HG02763 (cell line): ENCODE measurements around the gene TRIM9.

Experiments
- ATAC-seq: cut with Tn5 transposase; IDR thresholded peaks from one replicate; pipeline ENCODE4 v1.9.1; 2021; ENCODE audit warnings: mild to moderate bottlenecking, moderate library complexity; ENCODE audit not compliant: unreplicated experiment

Gene TRIM9

GRCh38 chr14:51093371-51094281 lies 1.3 kb downstream of the TRIM9 start:
- no peak for ATAC-seq

DNA sequence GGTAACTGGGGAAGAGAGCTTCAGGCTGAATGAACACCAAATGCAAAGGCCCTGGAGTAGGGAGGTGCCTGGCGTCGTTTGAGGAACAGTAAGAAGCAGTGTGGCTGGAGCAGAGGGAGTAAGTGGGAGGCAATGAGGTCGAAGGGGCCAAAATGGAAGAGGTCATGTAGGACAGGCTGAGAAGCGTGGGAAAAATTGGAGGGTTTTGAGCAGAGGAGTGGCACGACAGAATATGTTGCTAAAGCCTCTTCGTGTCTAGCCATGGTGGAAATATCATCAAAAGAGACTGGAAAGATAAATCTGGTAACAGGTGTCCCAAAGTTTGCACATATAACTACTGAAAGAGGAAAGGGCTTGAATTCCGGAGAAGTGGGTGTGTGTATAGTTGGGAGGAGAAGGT lies 1.9 kb downstream of the TRIM9 start:
- no peak for ATAC-seq

GRCh38 chr14:51089278-51089677 lies 5.6 kb downstream of the TRIM9 start:
- no peak for ATAC-seq

- no peak for ATAC-seq
These were observed 7.9 kb downstream of the TRIM9 start for GRCh38 chr14:51087031-51087441.

DNA sequence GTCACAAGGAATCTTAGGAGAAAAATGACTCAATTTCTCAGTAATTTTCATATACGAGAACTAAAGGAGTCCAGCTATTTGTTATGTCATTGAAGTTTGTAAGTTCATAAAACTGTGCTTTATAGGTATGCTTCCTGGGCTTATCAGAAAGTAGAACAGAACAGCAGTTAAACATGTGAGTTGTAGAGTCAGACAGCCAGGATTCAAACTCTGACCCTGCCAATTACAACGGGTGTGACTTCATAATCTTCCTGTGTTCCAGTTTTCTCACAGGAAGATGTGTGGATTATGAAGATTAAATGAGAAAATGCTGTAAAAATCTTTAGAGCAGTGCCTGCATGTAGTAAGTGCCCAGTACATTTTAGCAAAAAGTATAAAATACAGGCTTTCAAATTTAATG lies 8.9 kb downstream of the TRIM9 start:
- ATAC-seq = no peak

DNA sequence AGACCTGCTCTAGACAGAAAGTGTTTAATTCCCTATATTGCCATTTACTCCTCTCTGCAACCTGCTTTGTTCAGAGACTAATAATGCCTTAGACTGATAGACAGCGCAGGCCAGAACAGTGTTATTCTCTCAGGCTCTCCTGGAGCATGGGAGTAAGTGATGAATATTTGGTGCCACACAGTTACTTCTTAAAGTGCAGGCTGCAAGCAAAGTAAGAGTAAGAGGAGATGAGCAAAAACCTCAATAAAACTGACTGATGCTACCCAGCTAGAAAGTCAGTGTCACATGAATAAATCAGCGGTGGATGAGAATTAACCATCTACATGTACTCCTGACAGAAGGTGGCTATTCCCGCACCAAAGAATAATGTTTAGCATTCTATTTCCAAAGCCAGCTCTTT lies 9.9 kb downstream of the TRIM9 start:
- ATAC-seq = no peak

GRCh38 chr14:51084507-51084906 lies 10.4 kb downstream of the TRIM9 start:
- ATAC-seq = no peak

GRCh38 chr14:51082349-51082748 lies 12.6 kb downstream of the TRIM9 start:
- ATAC-seq = no peak

GRCh38 chr14:51081712-51082111 lies 13.2 kb downstream of the TRIM9 start:
- no peak for ATAC-seq

- ATAC-seq = no peak
These were observed 13.7 kb downstream of the TRIM9 start for GRCh38 chr14:51081209-51081608.

DNA sequence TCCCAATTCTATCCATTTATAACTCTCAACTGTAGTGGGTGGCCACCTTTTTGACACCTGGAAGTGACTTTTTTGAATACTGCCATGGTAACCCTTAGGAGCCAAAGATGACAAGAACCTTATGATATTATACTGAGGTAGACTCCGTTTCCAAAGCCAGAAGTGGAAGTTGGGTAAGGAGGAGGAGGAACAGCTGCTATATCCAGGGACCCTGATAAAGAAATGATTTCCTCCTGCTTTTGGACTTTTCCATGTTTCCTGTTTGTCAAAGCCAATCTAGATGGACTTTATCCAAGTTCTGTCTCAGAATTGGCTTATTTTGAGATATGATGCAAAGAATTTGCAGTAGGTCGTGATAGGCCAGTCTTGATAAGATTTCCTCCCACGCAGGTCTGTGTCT lies 14.3 kb downstream of the TRIM9 start:
- ATAC-seq = no peak

DNA sequence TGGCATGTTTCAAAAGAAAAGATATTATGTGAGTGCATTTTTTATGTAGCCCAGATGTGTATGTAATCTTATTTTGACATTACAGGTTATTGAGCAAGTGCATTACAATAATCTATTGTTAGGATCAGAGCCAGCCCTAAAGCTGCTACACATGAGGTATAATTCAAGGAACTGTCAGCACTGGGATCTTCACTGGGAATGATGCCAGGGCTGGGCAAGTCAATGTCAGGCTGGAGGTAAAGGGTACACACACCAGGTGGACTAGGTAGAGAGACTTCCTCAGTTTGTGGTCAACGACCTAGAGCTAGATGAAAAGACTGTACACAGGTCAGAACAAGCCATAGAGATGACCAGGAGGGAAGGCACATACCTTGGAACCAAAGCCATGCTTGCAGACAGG lies 15.4 kb downstream of the TRIM9 start:
- no peak for ATAC-seq

GRCh38 chr14:51079085-51079484 lies 15.8 kb downstream of the TRIM9 start:
- no peak for ATAC-seq

DNA sequence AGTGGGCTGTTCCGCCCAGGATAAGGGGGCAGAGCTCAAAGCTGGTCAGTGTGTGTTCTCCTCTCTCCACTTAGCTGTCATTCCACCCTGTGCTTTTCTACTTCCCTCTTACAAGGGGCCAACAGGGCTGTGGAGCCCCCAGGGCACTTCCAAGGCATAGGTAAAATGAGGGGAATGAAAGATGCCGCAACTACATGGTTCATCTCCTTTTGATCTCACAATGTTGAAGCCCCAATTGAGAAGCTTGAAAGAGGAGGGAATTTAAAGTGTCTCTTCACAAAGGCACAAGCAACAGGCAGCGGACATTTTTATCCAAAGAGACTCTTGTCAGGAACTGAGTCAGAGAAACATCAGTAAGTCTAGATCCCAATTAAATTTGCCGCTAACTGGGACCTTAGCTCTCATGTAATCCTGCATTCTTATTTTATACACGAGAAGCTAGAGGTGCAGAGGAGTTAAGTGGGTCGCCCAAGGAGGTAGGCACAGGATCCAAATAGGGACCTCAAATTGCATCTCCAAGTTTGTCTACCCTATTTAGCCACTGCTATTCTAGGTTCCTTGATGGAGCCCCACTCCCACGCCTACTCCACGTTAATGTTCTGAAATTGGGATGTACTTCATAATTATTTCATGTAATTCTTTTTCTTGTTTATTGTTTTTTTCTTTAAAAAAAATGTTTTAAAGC lies 20.1 kb downstream of the TRIM9 start:
- no peak for ATAC-seq

GRCh38 chr14:51073731-51074130 lies 21.2 kb downstream of the TRIM9 start:
- no peak for ATAC-seq

DNA sequence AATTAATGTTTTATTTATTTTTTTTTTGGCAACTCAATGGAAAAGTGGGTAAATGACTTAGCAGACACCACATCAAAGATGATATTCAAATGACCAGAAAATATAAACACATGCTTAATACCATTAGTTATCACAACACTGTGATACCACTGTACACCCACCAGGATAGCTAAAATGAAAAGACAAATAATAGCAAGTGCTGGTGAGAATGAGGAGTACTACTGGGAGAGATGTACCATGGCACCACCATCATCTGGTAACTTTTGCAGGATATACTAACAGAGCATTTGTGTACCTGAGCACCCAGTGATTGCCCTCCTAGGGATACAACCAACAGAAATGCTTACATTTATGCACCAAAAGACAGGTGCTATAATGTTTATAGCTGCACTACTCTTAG lies 21.9 kb downstream of the TRIM9 start:
- ATAC-seq = no peak

DNA sequence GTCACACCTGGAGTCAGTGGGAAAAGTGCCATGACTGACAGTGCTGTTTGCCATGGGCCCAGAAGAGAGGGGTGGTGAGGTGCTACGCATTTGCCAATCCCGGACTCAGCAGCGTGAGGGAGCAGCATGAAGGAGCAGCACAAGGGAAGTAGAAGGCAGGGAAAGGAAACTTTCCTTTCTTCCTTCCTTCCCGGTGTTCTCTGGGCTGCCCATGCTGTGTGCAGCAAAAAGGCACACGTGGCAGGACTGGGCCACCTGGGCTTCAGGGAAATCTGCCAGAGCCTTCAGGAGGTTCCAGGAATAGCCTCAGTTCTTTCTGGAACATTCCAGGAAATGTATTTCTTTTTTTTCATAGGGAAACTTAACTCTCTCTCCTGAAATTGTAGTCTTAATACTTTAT lies 23.0 kb downstream of the TRIM9 start:
- no peak for ATAC-seq

- ATAC-seq = no peak
These were observed 24.2 kb downstream of the TRIM9 start for GRCh38 chr14:51070726-51071125.

GRCh38 chr14:51069055-51069454 lies 25.9 kb downstream of the TRIM9 start:
- ATAC-seq = no peak

- no peak for ATAC-seq
These were observed 26.6 kb downstream of the TRIM9 start for GRCh38 chr14:51068268-51068667.

- no peak for ATAC-seq
These were observed 27.6 kb downstream of the TRIM9 start for GRCh38 chr14:51067295-51067694.

DNA sequence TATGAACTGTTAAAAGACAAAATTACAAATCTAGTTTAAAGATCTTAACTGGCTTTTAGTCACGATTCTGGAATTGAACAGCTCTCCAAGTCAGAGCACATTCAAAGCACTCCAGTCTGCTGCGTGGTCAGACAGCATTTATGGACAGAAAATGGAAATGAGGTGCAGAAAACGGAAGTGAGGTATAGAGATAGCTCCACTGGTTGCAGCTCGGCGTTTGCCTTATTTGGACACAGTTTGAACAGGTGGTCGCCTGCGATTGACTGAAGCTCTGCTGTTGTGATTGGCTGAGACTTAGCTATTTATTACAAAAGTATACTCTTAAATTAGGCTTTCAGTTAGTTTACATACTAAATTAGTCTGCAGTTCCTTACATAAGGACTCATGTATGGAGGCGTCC lies 28.3 kb downstream of the TRIM9 start:
- ATAC-seq = no peak
